ENCODE data around the gene SEPHS1.

Gene SEPHS1

DNA sequence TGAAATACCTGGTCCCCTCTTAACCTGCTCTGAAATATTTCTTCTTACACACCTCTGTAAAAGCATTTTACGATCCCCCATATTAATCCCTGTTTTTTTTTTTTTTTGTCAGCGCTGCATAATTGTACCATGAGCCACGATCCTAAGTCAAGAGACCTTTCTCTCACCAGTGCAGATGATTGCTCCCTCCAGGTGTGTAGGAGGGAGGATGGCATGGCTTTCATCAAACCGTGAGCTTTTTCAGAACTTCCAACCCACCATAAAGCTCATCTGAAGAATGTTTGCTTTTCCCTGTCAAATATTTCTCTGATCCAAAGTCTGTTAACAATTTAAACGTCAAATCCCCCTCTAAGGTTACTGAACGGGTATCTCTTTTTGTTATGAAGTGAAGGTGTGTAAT lies 28.2 kb upstream of the SEPHS1 start:
- in situ Hi-C loops (cut with MboI; ENCODE audit: low sequenced_read_pairs), result loop anchor here (5.0 kb wide), 2 partner anchors 66 to 161 kb away; no protein-coding TSS in a partner anchor
- Histone ChIP-seq H3K4me3 (no peak overlapping the region), H3K27me3 (ENCODE audit: low read depth) (no peaks in the 10 kb centered on the region), H3K36me3 (replicated peaks) (no peaks in the 10 kb centered on the region), H3K9me3 (no peaks in the 10 kb centered on the region), H3K4me1 (no peaks in the 10 kb centered on the region; the same call in 1 of the 2 replicates)
- no peak for DNase-seq (ENCODE audit: low spot score in 2 of 2)

DNA sequence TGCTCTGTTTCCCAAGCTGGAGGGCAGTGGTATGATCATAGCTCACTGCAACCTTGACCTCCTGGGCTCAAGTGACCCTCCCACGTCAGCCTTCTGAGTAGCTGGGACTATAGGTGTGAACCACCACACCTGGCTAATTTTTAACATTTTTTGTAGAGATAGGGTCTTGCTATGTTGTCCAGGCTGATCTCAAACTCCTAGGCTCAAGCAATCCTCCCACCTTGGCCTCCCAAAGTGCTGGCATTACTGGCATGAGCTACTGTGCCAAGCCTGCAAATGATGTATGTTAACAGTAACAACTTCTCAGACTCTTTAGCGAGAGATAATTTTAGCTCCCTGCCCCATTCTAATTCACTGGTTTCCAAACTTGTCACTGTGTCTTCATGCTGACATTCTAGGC lies 27.7 kb upstream of the SEPHS1 start:
- in situ Hi-C loops (cut with MboI; ENCODE audit: low sequenced_read_pairs), result loop anchor here (5.0 kb wide), 2 partner anchors 67 to 162 kb away; no protein-coding TSS in a partner anchor
- Histone ChIP-seq H3K9me3 (no peaks in the 10 kb centered on the region), H3K4me3 (no peak overlapping the region), H3K27me3 (ENCODE audit: low read depth) (no peaks in the 10 kb centered on the region), H3K36me3 (replicated peaks) (no peaks in the 10 kb centered on the region), H3K4me1 (no peaks in the 10 kb centered on the region; the same call in 1 of the 2 replicates)
- no peak for DNase-seq (ENCODE audit: low spot score in 2 of 2)

DNA sequence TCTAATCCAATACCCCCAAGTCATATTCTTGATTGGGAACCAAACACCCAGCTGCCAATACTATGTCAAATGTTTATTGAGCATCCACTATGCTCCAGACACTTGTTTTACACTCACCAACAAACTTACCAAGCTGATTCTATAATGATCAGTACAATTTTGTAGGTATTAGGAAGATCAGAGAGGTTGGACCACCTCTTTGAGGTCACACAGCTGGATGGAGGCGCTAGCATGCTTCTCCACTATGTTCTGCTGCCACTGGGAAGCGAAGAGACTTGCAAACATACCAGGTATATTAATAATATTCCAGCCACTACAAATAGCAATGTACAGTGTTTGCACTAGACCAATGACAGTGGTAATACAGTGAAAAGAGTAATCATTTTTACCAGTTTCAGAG lies 25.6 kb upstream of the SEPHS1 start:
- H3K27me3 ChIP-seq (ENCODE audit: low read depth), result no peaks in the 10 kb centered on the region
- H3K4me3 ChIP-seq, result no peak overlapping the region
- DNase-seq (ENCODE audit: low spot score in 2 of 2), result no peak
- in situ Hi-C loops (cut with MboI; ENCODE audit: low sequenced_read_pairs), result loop anchor here (25.0 kb wide), 1 partner anchor 389 kb away; no protein-coding TSS in a partner anchor
- no peaks in the 10 kb centered on the region for H3K9me3 ChIP-seq
- no peaks in the 10 kb centered on the region; the same call in 1 of the 2 replicates for H3K4me1 ChIP-seq
- H3K36me3 ChIP-seq (replicated peaks), result no peaks in the 10 kb centered on the region

DNA sequence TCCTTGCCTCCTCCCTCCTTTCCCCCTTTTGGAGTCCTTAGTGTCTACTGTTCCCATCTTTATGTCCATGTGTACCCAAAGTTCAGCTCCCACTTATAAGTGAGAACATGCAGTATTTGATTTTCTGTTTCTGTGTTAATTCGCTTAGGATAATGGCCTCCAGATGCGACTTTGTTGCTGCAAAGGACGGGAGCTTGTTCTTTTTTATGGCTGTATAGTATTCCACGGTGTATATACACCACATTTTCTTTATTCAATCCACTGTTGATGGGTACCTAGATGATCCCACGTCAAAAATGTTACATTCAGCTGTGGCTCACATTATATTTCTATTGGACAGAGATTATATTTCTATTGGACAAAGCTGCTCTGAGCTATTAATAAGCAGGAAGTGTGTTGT lies 24.4 kb upstream of the SEPHS1 start:
- no peak for DNase-seq (ENCODE audit: low spot score in 2 of 2)
- Histone ChIP-seq H3K4me3 (no peak overlapping the region), H3K9me3 (no peaks in the 10 kb centered on the region), H3K4me1 (no peaks in the 10 kb centered on the region; the same call in 1 of the 2 replicates), H3K27me3 (ENCODE audit: low read depth) (no peaks in the 10 kb centered on the region), H3K36me3 (replicated peaks) (no peaks in the 10 kb centered on the region)
- in situ Hi-C loops (cut with MboI; ENCODE audit: low sequenced_read_pairs), result loop anchor here (25.0 kb wide), 1 partner anchor 390 kb away; no protein-coding TSS in a partner anchor

- in situ Hi-C loops (cut with MboI; ENCODE audit: low sequenced_read_pairs), result loop anchor here (25.0 kb wide), 1 partner anchor 390 kb away; no protein-coding TSS in a partner anchor
- H3K4me1 ChIP-seq, result no peaks in the 10 kb centered on the region; the same call in 1 of the 2 replicates
- DNase-seq (ENCODE audit: low spot score in 2 of 2), result peak; percentile 79 to 84
Observed at GRCh38 chr10:13371897-13372470, 23.9 kb upstream of the SEPHS1 start.

DNA sequence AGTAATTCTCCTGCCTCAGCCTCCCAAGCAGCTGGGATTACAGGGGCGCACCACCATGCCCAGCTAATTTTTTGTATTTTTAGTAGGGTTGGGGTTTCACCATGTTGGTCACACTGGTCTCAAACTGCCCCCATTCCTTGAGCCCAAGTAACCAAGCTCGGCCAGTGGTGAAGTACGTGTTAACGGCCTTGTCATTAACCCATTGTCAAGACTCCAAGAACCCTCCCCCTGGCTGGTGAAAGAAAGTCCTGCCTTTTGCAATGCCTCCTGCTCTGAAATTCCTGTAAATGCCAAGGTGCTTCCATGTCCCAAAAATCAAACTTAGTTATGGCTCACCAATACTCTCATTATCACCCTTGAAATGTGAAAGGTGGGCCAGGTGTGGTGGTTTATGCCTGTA lies 18.8 kb upstream of the SEPHS1 start:
- H3K4me1 ChIP-seq, result peaks cover 4% of the 10 kb centered on the region
- in situ Hi-C loops (cut with MboI; ENCODE audit: low sequenced_read_pairs), result loop anchor here (25.0 kb wide), 1 partner anchor 395 kb away; no protein-coding TSS in a partner anchor
- H3K9me3 ChIP-seq, result no peaks in the 10 kb centered on the region
- H3K4me3 ChIP-seq, result no peak overlapping the region
- DNase-seq (ENCODE audit: low spot score in 2 of 2), result no peak
- H3K27me3 ChIP-seq (ENCODE audit: low read depth), result no peaks in the 10 kb centered on the region
- no peaks in the 10 kb centered on the region for H3K36me3 ChIP-seq (replicated peaks)

More at GRCh38 chr10:13371897-13372470, 23.9 kb upstream of the SEPHS1 start:
- Histone ChIP-seq H3K4me3 (no peak overlapping the region), H3K27me3 (ENCODE audit: low read depth) (no peaks in the 10 kb centered on the region), H3K9me3 (no peaks in the 10 kb centered on the region), H3K36me3 (replicated peaks) (no peaks in the 10 kb centered on the region)

DNA sequence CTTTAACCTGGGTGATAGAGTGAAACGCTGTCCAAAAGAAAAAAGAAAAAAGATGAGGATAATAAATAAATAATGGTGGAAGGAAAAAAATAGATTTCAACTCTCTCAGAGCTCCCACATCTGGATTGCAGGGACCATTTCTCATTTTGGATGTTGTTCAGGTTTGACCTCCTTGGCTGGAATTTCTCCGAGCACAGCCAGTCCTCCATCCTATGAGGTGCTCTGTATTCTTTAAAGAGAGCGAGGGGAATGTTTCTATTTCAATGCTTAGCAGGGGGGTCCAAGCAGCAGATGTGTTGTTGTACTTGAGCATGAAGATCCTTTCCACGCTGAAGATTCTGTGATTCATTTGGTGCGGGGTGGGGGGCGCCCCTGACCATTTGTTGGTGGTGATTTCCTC lies 17.7 kb upstream of the SEPHS1 start:
- H3K4me3 ChIP-seq, result no peak overlapping the region
- peaks cover 4% of the 10 kb centered on the region for H3K4me1 ChIP-seq
- H3K27me3 ChIP-seq (ENCODE audit: low read depth), result no peaks in the 10 kb centered on the region
- in situ Hi-C loops (cut with MboI; ENCODE audit: low sequenced_read_pairs), result loop anchor here (25.0 kb wide), 1 partner anchor 396 kb away; no protein-coding TSS in a partner anchor
- no peaks in the 10 kb centered on the region for H3K36me3 ChIP-seq (replicated peaks)
- H3K9me3 ChIP-seq, result no peaks in the 10 kb centered on the region
- DNase-seq (ENCODE audit: low spot score in 2 of 2), result no peak

- no peaks in the 10 kb centered on the region for H3K36me3 ChIP-seq (replicated peaks)
- peaks cover 4% of the 10 kb centered on the region for H3K4me1 ChIP-seq
- no peaks in the 10 kb centered on the region for H3K9me3 ChIP-seq
- no peaks in the 10 kb centered on the region for H3K27me3 ChIP-seq (ENCODE audit: low read depth)
- in situ Hi-C loops (cut with MboI; ENCODE audit: low sequenced_read_pairs), result loop anchor here (25.0 kb wide), 1 partner anchor 397 kb away; no protein-coding TSS in a partner anchor
- H3K4me3 ChIP-seq, result no peak overlapping the region
- DNase-seq (ENCODE audit: low spot score in 2 of 2), result no peak
Observed at GRCh38 chr10:13365243-13365642, 17.1 kb upstream of the SEPHS1 start.

GRCh38 chr10:13360587-13360986 lies 12.5 kb upstream of the SEPHS1 start:
- H3K27me3 ChIP-seq (ENCODE audit: low read depth), result no peaks in the 10 kb centered on the region
- H3K4me1 ChIP-seq, result peaks cover 13% of the 10 kb centered on the region
- no peaks in the 10 kb centered on the region for H3K36me3 ChIP-seq (replicated peaks)
- in situ Hi-C loops (cut with MboI; ENCODE audit: low sequenced_read_pairs), result loop anchor here (25.0 kb wide), 1 partner anchor 402 kb away; no protein-coding TSS in a partner anchor
- H3K9me3 ChIP-seq, result no peaks in the 10 kb centered on the region
- H3K4me3 ChIP-seq, result no peak overlapping the region
- DNase-seq (ENCODE audit: low spot score in 2 of 2), result no peak

GRCh38 chr10:13356392-13356791 lies 8.3 kb upstream of the SEPHS1 start:
- no peak for DNase-seq (ENCODE audit: low spot score in 2 of 2)
- in situ Hi-C loops (cut with MboI; ENCODE audit: low sequenced_read_pairs), result loop anchor here (25.0 kb wide), 1 partner anchor 406 kb away; no protein-coding TSS in a partner anchor
- Histone ChIP-seq H3K27me3 (ENCODE audit: low read depth) (no peaks in the 10 kb centered on the region), H3K9me3 (no peaks in the 10 kb centered on the region), H3K4me1 (peaks cover 9% of the 10 kb centered on the region), H3K4me3 (no peak overlapping the region), H3K36me3 (replicated peaks) (no peaks in the 10 kb centered on the region)

- peaks cover 17% of the 10 kb centered on the region for H3K4me1 ChIP-seq
- in situ Hi-C loops (cut with MboI; ENCODE audit: low sequenced_read_pairs), result loop anchor here (25.0 kb wide), 1 partner anchor 408 kb away; no protein-coding TSS in a partner anchor
Observed at GRCh38 chr10:13354783-13355182, 6.7 kb upstream of the SEPHS1 start.

GRCh38 chr10:13352519-13352918 lies 4.4 kb upstream of the SEPHS1 start:
- Histone ChIP-seq H3K27me3 (ENCODE audit: low read depth) (no peaks in the 10 kb centered on the region), H3K9me3 (no peaks in the 10 kb centered on the region), H3K36me3 (replicated peaks) (no peaks in the 10 kb centered on the region), H3K4me1 (peaks cover 24% of the 10 kb centered on the region), H3K4me3 (no peak overlapping the region)
- in situ Hi-C loops (cut with MboI; ENCODE audit: low sequenced_read_pairs), result loop anchor here (25.0 kb wide), 1 partner anchor 410 kb away; no protein-coding TSS in a partner anchor
- no peak for DNase-seq (ENCODE audit: low spot score in 2 of 2)

More at GRCh38 chr10:13354783-13355182, 6.7 kb upstream of the SEPHS1 start:
- no peaks in the 10 kb centered on the region for H3K36me3 ChIP-seq (replicated peaks)
- H3K9me3 ChIP-seq, result no peaks in the 10 kb centered on the region
- H3K4me3 ChIP-seq, result no peak overlapping the region
- no peaks in the 10 kb centered on the region for H3K27me3 ChIP-seq (ENCODE audit: low read depth)
- DNase-seq (ENCODE audit: low spot score in 2 of 2), result no peak

GRCh38 chr10:13351340-13351915 lies 3.3 kb upstream of the SEPHS1 start:
- in situ Hi-C loops (cut with MboI; ENCODE audit: low sequenced_read_pairs), result loop anchor here (25.0 kb wide), 1 partner anchor 411 kb away; no protein-coding TSS in a partner anchor
- DNase-seq (ENCODE audit: low spot score in 2 of 2), result no peak
- no peaks in the 10 kb centered on the region for H3K9me3 ChIP-seq
- H3K36me3 ChIP-seq (replicated peaks), result no peaks in the 10 kb centered on the region
- no peak overlapping the region for H3K4me3 ChIP-seq
- H3K4me1 ChIP-seq, result peaks cover 16% of the 10 kb centered on the region
- H3K27me3 ChIP-seq (ENCODE audit: low read depth), result no peaks in the 10 kb centered on the region

All from HAP-1 (cell line).